A673 (cell line): Measurements from ENCODE around the gene EOLA1.

Source experiments
- EZH2 ChIP-seq: fragments of 200-600 bp; sonication (generic); IDR thresholded peaks from 2 replicates; pipeline ENCODE4 v1.6.1; 2017; ENCODE audit warnings: borderline replicate concordance, low read depth, mild to moderate bottlenecking, mixed read lengths, antibody characterized with exemption, low read length; ENCODE audit not compliant: poor library complexity, severe bottlenecking
- TF ChIP-seq, protein P1 (sequence below): fragments of 300-800, 200-600 bp; sonication (generic); conservative IDR thresholded peaks from 2 replicates; pipeline ENCODE4 v1.5.1; 2017; ENCODE audit warnings: low read depth, mild to moderate bottlenecking, antibody characterized with exemption, low read length, moderate library complexity, mixed read lengths

DNA sequence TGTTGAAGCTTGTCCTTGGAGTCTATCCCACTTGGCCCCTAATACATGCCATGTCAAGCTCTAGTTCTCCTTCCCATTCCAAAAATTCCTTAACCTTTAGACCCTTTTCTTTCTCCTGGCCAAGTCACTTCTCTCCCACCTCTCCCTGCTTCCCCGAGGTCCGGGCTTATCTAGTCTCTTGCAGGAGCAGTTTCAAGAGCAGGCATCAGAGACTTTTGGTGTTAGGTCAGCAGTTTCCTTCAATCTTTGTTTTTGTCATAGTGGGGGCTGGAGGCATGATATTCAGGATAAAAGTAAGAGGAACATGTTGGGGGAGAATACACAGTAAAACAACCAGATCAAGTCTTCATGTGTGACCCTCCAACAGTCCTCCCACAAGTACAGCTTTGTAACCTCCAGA lies 24.2 kb upstream of the EOLA1 start:
- TF ChIP-seq, protein P1, sequence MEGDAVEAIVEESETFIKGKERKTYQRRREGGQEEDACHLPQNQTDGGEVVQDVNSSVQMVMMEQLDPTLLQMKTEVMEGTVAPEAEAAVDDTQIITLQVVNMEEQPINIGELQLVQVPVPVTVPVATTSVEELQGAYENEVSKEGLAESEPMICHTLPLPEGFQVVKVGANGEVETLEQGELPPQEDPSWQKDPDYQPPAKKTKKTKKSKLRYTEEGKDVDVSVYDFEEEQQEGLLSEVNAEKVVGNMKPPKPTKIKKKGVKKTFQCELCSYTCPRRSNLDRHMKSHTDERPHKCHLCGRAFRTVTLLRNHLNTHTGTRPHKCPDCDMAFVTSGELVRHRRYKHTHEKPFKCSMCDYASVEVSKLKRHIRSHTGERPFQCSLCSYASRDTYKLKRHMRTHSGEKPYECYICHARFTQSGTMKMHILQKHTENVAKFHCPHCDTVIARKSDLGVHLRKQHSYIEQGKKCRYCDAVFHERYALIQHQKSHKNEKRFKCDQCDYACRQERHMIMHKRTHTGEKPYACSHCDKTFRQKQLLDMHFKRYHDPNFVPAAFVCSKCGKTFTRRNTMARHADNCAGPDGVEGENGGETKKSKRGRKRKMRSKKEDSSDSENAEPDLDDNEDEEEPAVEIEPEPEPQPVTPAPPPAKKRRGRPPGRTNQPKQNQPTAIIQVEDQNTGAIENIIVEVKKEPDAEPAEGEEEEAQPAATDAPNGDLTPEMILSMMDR = no peak
- TF ChIP-seq EZH2 = no peak
